Measurements from ENCODE around the gene ZNF280B.

The ZNF280B gene

DNA sequence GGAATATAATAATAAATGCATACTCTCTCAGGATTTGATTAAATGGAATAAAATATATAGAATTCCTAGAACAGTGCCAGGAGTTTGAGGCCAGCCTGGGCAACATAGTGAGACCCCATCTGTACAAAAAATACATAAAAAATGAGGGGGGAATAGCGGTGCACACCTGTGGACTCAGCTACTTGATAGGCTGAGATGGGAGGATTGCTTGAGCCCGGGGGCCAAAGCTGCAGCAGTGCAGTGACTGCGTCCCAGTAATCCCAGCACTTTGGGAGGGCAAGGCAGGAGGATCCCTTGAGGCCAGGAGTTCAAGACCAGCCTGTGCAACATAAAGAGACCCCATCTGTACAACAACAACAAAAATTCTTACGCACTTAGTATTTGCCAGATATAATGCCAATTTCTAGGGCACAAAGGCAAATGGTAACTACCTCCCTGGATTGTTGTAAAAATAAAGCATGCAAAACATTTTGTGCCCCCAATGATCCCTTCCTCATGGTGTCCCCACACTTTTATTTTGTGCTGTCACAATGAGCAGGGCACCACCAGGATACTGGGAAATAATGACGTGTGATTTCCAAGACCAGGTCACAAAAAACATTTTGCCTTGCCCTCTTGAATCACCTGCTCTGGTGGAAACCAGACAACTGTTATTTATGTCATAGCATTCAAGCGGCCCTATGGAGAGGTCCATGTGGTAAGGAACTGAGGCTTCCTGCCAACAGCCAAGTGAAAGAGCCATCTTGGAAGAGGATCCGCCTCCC lies 29.9 kb upstream of the ZNF280B start:
- Histone ChIP-seq H3K4me3 (replicated peaks; ENCODE audit: low read depth, low read length) (no peak overlapping the region), H3K36me3 (ENCODE audit: control insufficient read depth, insufficient read depth, low read length) (no peaks in the 10 kb centered on the region), H3K27me3 (replicated peaks; ENCODE audit: control insufficient read depth, insufficient read depth, low read length) (no peaks in the 10 kb centered on the region)
- no peak for DNase-seq (ENCODE audit: extremely low read depth, insufficient read length)
- TF ChIP-seq, protein P1, sequence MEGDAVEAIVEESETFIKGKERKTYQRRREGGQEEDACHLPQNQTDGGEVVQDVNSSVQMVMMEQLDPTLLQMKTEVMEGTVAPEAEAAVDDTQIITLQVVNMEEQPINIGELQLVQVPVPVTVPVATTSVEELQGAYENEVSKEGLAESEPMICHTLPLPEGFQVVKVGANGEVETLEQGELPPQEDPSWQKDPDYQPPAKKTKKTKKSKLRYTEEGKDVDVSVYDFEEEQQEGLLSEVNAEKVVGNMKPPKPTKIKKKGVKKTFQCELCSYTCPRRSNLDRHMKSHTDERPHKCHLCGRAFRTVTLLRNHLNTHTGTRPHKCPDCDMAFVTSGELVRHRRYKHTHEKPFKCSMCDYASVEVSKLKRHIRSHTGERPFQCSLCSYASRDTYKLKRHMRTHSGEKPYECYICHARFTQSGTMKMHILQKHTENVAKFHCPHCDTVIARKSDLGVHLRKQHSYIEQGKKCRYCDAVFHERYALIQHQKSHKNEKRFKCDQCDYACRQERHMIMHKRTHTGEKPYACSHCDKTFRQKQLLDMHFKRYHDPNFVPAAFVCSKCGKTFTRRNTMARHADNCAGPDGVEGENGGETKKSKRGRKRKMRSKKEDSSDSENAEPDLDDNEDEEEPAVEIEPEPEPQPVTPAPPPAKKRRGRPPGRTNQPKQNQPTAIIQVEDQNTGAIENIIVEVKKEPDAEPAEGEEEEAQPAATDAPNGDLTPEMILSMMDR (IDR thresholded peaks at IDR 0.05; ENCODE audit: insufficient read depth, low read length, poor library complexity, severe bottlenecking) = no peak

DNA sequence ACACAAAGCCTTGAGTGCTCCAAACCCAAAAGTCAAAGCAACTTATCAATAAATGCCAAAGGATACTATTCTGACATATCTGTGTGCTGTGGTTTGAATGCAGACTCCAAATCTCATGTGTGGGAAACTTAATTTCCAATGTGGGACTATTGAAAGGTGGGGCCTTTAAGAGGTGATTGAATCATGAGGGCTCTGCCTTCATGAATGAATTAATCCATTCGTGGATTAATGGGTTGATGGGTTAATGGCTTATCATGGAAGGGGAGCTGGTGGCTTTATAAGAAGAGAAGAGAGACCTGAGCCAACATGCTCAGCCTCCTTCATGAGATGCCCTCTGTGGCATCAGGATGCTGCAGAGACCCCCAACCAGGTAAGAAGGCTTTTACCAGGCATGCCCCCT lies 28.4 kb upstream of the ZNF280B start:
- H3K4me3 ChIP-seq (replicated peaks; ENCODE audit: low read depth, low read length) = no peak overlapping the region
- TF ChIP-seq, protein P1 (IDR thresholded peaks at IDR 0.05; ENCODE audit: insufficient read depth, low read length, poor library complexity, severe bottlenecking) = no peak
- H3K27me3 ChIP-seq (replicated peaks; ENCODE audit: control insufficient read depth, insufficient read depth, low read length) = no peaks in the 10 kb centered on the region
- DNase-seq (ENCODE audit: extremely low read depth, insufficient read length) = no peak
- no peaks in the 10 kb centered on the region for H3K36me3 ChIP-seq (ENCODE audit: control insufficient read depth, insufficient read depth, low read length)

DNA sequence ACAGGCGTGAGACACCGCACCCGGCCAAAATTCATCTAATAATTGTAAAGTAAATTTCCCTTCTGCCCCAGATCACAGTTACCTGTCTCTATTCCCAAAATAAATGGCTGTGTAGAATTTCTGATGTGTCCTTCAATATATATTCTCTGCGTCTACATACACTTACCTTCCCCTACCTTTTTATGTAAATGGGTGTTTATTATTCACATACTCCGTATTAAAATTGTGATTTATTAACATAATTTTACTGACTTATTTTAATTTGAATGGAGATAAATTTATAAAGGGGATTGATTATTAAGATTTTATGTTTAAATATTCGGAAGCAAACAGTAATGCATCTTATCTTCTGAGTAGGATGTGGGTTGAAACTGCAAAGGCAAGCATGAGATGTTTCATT lies 28.0 kb upstream of the ZNF280B start:
- no peak for DNase-seq (ENCODE audit: extremely low read depth, insufficient read length)
- Histone ChIP-seq H3K27me3 (replicated peaks; ENCODE audit: control insufficient read depth, insufficient read depth, low read length) (no peaks in the 10 kb centered on the region), H3K4me3 (replicated peaks; ENCODE audit: low read depth, low read length) (no peak overlapping the region), H3K36me3 (ENCODE audit: control insufficient read depth, insufficient read depth, low read length) (no peaks in the 10 kb centered on the region)
- TF ChIP-seq, protein P1 (IDR thresholded peaks at IDR 0.05; ENCODE audit: insufficient read depth, low read length, poor library complexity, severe bottlenecking) = no peak

DNA sequence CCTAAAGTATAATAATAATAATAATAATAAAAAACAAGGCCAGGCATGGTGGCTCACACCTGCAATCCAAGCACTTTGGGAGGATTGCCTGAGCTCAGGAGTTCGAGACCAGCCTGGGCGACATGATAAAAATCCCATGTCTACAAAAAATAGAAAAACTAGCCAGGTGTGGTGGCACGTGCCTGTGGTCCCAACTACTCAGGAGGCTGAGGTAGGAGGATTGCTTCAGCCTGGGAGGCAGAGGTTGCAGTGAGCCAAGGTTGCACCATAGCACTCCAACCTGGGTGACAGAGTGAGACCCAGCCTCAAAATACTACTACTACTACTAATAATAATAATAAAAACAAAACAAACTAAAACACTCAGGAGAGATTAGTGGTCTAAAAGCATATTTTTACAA lies 27.1 kb upstream of the ZNF280B start:
- no peak overlapping the region for H3K4me3 ChIP-seq (replicated peaks; ENCODE audit: low read depth, low read length)
- DNase-seq (ENCODE audit: extremely low read depth, insufficient read length) = no peak

DNA sequence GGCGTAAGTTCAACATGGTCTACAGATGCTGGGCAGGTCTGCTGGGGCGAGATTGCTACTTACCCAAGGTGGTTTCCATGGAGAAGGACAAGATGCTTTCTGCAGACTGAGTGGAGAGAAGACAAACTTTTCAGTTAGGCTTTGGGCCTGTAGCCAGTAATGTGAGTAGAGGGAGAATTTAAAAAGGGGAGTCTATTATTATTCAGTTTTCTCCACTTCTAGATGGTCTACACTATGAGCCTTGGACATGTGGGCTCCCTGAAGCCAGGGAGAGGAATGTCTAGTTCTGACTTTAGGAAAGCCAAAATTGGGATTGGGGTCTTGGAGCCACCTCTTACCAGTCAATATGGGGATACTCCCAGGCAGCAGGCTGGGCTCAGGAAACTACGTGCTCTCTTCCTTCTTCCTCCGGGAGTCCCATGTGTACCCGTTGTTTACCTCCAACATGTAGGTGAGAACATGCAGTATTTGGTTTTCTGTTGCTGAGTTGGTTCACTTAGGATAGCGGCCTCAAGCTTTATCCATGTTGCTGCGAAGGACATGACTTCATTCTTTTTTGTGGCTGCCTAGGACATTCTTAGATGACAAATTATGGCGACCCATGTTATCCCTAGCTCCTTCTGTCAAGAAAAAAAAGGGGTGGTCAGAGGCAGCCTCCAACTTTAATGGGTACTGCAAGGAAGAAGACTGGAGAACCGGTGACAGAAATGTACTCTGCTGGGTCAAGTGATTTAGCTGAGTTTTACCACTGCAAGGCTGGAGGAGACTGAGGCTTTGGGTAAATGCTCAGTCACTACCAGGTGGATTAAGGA lies 26.3 kb upstream of the ZNF280B start:
- TF ChIP-seq, protein P1 (IDR thresholded peaks at IDR 0.05; ENCODE audit: insufficient read depth, low read length, poor library complexity, severe bottlenecking) = no peak
- H3K4me3 ChIP-seq (replicated peaks; ENCODE audit: low read depth, low read length) = no peak overlapping the region
- DNase-seq (ENCODE audit: extremely low read depth, insufficient read length) = no peak
- H3K27me3 ChIP-seq (replicated peaks; ENCODE audit: control insufficient read depth, insufficient read depth, low read length) = no peaks in the 10 kb centered on the region
- H3K36me3 ChIP-seq (ENCODE audit: control insufficient read depth, insufficient read depth, low read length) = no peaks in the 10 kb centered on the region

More for the DNA sequence above, 27.1 kb upstream of the ZNF280B start:
- Histone ChIP-seq H3K27me3 (replicated peaks; ENCODE audit: control insufficient read depth, insufficient read depth, low read length) (no peaks in the 10 kb centered on the region), H3K36me3 (ENCODE audit: control insufficient read depth, insufficient read depth, low read length) (no peaks in the 10 kb centered on the region)
- TF ChIP-seq, protein P1 (IDR thresholded peaks at IDR 0.05; ENCODE audit: insufficient read depth, low read length, poor library complexity, severe bottlenecking) = no peak

All from GM06990 (cell line).